Measurements from ENCODE around the gene HOXD8. TPM values are rescaled to one million over a fixed set of nuclear protein-coding genes. Genes with fewer than 3 reads are reported as not detected.

The HOXD8 gene
- total RNA-seq, 1 experiment from 2014 or later = not detected

DNA sequence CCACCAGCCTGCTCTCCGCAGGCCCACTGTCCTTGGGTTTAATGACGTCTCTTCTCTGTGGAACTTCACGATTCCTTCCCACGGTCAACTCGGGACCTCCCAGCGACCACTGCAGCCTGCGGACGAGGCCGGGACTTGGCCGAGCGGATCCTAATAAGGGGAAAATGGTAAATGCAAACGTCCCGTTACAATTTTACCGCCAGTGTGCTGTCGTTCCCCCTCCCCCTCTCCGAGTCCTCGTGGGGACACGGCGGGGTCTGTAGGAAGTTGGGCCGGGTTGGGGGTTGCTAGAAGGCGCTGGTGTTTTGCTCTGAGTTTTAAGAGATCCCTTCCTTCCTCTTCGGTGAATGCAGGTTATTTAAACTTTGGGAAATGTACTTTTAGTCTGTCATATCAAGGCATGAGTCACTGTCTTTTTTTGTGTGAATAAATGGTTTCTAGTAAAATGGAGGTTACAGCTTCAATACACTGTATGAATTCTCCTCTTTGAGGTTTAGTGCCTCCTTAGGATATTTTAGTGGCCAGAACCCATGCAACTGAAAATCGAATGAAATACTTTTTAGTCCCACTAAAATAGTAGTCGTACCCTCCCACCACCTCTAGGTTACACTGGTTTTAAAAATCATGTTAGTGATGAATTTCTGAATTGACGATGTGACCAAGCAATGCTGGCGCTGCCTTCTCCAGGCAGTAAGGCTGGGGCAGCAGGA lies 20.2 kb upstream of the HOXD8 start:
- ATAC-seq (no peak), DNase-seq (ENCODE audit: low read depth, low spot score) (no peak)
- ChIA-PET POLR2A (no interaction called here), CTCF (interaction anchor here (0.6 kb wide), 1 partner anchor 790 kb away, joined by 3 read pairs; no protein-coding TSS in a partner anchor)
- Histone ChIP-seq H3K36me3 (ENCODE audit: control insufficient read depth, insufficient read depth, low read length) (no peaks in the 10 kb centered on the region), H3K27ac (ENCODE audit: low read length) (no peak overlapping the region), H3K9me3 (ENCODE audit: control insufficient read depth, insufficient read depth, low read depth, low read length) (no peaks in the 10 kb centered on the region), H3K27me3 (ENCODE audit: control insufficient read depth, insufficient read depth, low read length) (0 out of 2 replicates have a peak, but pooled peaks cover 5% of the 10 kb centered on the region), H3K4me3 (ENCODE audit: low read depth in 2 of 2, low read length in 2 of 2) (no peak overlapping the region), H3K4me1 (ENCODE audit: control insufficient read depth, insufficient read depth, low read length) (peaks cover 4% of the 10 kb centered on the region; the same call in 1 of the 2 replicates)
- TF ChIP-seq POLR2AphosphoS5 (IDR thresholded peaks at IDR 0.05; ENCODE audit: low read depth, low read length) (no peak), TCF7L2 (IDR thresholded peaks at IDR 0.05; ENCODE audit: low read depth, low read length) (no peak), SIN3A (IDR thresholded peaks at IDR 0.05; ENCODE audit: borderline replicate concordance, insufficient read depth, low read depth, low read length) (no peak)
- TF ChIP-seq, protein P1, sequence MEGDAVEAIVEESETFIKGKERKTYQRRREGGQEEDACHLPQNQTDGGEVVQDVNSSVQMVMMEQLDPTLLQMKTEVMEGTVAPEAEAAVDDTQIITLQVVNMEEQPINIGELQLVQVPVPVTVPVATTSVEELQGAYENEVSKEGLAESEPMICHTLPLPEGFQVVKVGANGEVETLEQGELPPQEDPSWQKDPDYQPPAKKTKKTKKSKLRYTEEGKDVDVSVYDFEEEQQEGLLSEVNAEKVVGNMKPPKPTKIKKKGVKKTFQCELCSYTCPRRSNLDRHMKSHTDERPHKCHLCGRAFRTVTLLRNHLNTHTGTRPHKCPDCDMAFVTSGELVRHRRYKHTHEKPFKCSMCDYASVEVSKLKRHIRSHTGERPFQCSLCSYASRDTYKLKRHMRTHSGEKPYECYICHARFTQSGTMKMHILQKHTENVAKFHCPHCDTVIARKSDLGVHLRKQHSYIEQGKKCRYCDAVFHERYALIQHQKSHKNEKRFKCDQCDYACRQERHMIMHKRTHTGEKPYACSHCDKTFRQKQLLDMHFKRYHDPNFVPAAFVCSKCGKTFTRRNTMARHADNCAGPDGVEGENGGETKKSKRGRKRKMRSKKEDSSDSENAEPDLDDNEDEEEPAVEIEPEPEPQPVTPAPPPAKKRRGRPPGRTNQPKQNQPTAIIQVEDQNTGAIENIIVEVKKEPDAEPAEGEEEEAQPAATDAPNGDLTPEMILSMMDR (IDR thresholded peaks at IDR 0.05) = no peak
- TF ChIP-seq, protein P2, sequence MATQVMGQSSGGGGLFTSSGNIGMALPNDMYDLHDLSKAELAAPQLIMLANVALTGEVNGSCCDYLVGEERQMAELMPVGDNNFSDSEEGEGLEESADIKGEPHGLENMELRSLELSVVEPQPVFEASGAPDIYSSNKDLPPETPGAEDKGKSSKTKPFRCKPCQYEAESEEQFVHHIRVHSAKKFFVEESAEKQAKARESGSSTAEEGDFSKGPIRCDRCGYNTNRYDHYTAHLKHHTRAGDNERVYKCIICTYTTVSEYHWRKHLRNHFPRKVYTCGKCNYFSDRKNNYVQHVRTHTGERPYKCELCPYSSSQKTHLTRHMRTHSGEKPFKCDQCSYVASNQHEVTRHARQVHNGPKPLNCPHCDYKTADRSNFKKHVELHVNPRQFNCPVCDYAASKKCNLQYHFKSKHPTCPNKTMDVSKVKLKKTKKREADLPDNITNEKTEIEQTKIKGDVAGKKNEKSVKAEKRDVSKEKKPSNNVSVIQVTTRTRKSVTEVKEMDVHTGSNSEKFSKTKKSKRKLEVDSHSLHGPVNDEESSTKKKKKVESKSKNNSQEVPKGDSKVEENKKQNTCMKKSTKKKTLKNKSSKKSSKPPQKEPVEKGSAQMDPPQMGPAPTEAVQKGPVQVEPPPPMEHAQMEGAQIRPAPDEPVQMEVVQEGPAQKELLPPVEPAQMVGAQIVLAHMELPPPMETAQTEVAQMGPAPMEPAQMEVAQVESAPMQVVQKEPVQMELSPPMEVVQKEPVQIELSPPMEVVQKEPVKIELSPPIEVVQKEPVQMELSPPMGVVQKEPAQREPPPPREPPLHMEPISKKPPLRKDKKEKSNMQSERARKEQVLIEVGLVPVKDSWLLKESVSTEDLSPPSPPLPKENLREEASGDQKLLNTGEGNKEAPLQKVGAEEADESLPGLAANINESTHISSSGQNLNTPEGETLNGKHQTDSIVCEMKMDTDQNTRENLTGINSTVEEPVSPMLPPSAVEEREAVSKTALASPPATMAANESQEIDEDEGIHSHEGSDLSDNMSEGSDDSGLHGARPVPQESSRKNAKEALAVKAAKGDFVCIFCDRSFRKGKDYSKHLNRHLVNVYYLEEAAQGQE (IDR thresholded peaks at IDR 0.05; ENCODE audit: insufficient read depth in 1 of 2, low read depth in 2 of 2, low read length in 1 of 2) = no peak
- no TSS peak for BruUV-seq (replicated peaks)
- intact Hi-C loops (cut with micrococcal nuclease; ENCODE audit: unreplicated experiment) (no loop called here), in situ Hi-C loops (cut with HindIII; ENCODE audit: low pct_unique_long_range_greater_than_20kb, low sequenced_read_pairs) (no loop called here)

DNA sequence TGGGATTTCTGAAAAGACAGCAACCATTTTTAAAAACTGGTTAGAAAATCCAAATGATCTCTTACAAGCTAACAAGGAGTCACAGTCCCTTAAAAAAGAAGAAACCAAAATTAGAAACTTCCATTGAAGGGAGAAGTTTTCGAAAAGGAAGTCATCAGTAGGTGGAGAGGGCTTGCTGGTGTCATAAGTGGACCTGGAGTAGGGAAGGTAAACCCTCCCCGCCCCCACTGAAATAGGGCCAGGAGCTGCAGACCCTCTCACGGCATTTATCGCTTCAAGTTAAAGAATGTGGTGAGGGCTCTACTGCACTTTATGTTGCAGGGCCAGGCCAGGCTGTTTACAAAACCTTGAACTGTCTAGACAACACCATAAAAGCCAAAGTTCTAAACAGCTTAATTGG lies 19.6 kb upstream of the HOXD8 start:
- no peak overlapping the region for H3K4me3 ChIP-seq (ENCODE audit: low read depth in 2 of 2, low read length in 2 of 2)
- CTCF ChIA-PET = interaction anchor here (0.6 kb wide), 1 partner anchor 791 kb away, joined by 3 read pairs; no protein-coding TSS in a partner anchor
- in situ Hi-C loops (cut with HindIII; ENCODE audit: low pct_unique_long_range_greater_than_20kb, low sequenced_read_pairs) (no loop called here), intact Hi-C loops (cut with micrococcal nuclease; ENCODE audit: unreplicated experiment) (no loop called here)
- no peak for TF ChIP-seq TCF7L2 (IDR thresholded peaks at IDR 0.05; ENCODE audit: low read depth, low read length)
- H3K36me3 ChIP-seq (ENCODE audit: control insufficient read depth, insufficient read depth, low read length) = no peaks in the 10 kb centered on the region
- DNase-seq (ENCODE audit: low read depth, low spot score) (no peak), ATAC-seq (no peak)
- 0 out of 2 replicates have a peak, but pooled peaks cover 3% of the 10 kb centered on the region for H3K4me1 ChIP-seq (ENCODE audit: control insufficient read depth, insufficient read depth, low read length)
- no peak overlapping the region for H3K27ac ChIP-seq (ENCODE audit: low read length)
- no TSS peak for BruUV-seq (replicated peaks)
- 0 out of 2 replicates have a peak, but pooled peaks cover 5% of the 10 kb centered on the region for H3K27me3 ChIP-seq (ENCODE audit: control insufficient read depth, insufficient read depth, low read length)
- POLR2A ChIA-PET = no interaction called here
- no peaks in the 10 kb centered on the region for H3K9me3 ChIP-seq (ENCODE audit: control insufficient read depth, insufficient read depth, low read depth, low read length)
